HepG2 (cell line): ENCODE results near the gene SSU72. TPM values are rescaled to one million over a fixed set of nuclear protein-coding genes. Genes with fewer than 3 reads are reported as not detected.

ENCODE experiments used
- ATAC-seq: fragments of 200-7000 bp; cut with Tn5 transposase; 3 replicates; pipeline ENCODE4 v1.9.1; 2020; ENCODE audit warnings: mild to moderate bottlenecking, moderate library complexity
- BruUV-seq: library from RNA; stranded (reverse); fragments of 400-500 nt; replicated peaks from 2 replicates; lab custom pipeline; 2021; lab: Mats Ljungman, UMichigan
- CTCF ChIA-PET: fragments of 300-600 bp; formaldehyde crosslinking; extraction: SDS; loops from one replicate; lab custom pipeline; 2021; ENCODE audit warnings: low total read pairs, inconsistent platforms, low intra/inter-chr PET ratio; lab: Yijun Ruan, JAX
- POLR2A ChIA-PET: fragments of 350-600 bp; sonication (Branson Sonifier 250); formaldehyde crosslinking; loops from one replicate; lab custom pipeline; 2020; ENCODE audit warnings: antibody characterized with exemption, inconsistent platforms; lab: Yijun Ruan, JAX
- DNase-seq: peaks from one replicate; pipeline ENCODE4 v3.0.0-alpha.2; 2015; ENCODE audit warnings: low spot score
- FAIRE-seq: peaks from 3 replicates; lab custom pipeline; 2011; peaks lifted over from hg19 to GRCh38; lab: Jason Lieb, UNC
- H2AFZ ChIP-seq: one replicate; pipeline ENCODE4 v1.6.1; 2011; ENCODE audit warnings: low read length, inconsistent platforms
- H3K27ac ChIP-seq: fragments of 300-600 bp; 3 replicates; pipeline ENCODE4 v1.8.0; 2011; ENCODE audit warnings: mixed run types, mild to moderate bottlenecking, mixed read lengths, low read length, inconsistent platforms; ENCODE audit not compliant: insufficient read depth; ENCODE audit errors: extremely low read length
- H3K27me3 ChIP-seq, 2 experiments: fragments of 200-600 bp in 1 of 2; 2 replicates in 1 of 2; 3 replicates in 1 of 2; pipeline versions ENCODE4 v1.6.0 to v1.8.0; 2011; ENCODE audit warnings: low read length in 2 of 2, mild to moderate bottlenecking in 2 of 2, moderate library complexity in 2 of 2, inconsistent platforms in 1 of 2; ENCODE audit not compliant: insufficient read depth in 2 of 2, control insufficient read depth in 1 of 2
- H3K36me3 ChIP-seq, 2 experiments: fragments of 200-600 bp in 1 of 2; replicated peaks in 1 of 2; 2 replicates in 1 of 2; 3 replicates in 1 of 2; pipeline versions ENCODE4 v1.5.1 to v1.8.0; 2011; ENCODE audit warnings: low read length in 2 of 2, inconsistent platforms in 1 of 2; ENCODE audit not compliant: insufficient read depth in 2 of 2, control insufficient read depth in 1 of 2
- H3K4me1 ChIP-seq: 2 replicates; pipeline ENCODE4 v1.5.1; 2012; ENCODE audit warnings: low read length, inconsistent platforms; ENCODE audit not compliant: insufficient read depth
- H3K4me2 ChIP-seq: 2 replicates; pipeline ENCODE4 v1.6.0; 2011; ENCODE audit warnings: low read depth, low read length, inconsistent platforms
- H3K4me3 ChIP-seq, 3 experiments: fragments of 200-600 bp in 1 of 3; sonication (generic), shearing (Covaris generic) in 1 of 3; replicated peaks in 1 of 3; 2 replicates each; pipeline ENCODE4 v1.5.1; 2011 to 2016; ENCODE audit warnings: low read length in 3 of 3, inconsistent platforms in 2 of 3, low read depth in 2 of 3, mild to moderate bottlenecking in 2 of 3, control low read depth in 1 of 3, mixed read lengths in 1 of 3; ENCODE audit not compliant: insufficient read depth in 1 of 3
- H3K79me2 ChIP-seq: one replicate; pipeline ENCODE4 v1.6.1; 2011; ENCODE audit warnings: low read length, inconsistent platforms; ENCODE audit not compliant: insufficient read depth
- H3K9ac ChIP-seq: 2 replicates; pipeline ENCODE4 v1.6.0; 2011; ENCODE audit warnings: mild to moderate bottlenecking, low read depth, low read length, inconsistent platforms; ENCODE audit not compliant: insufficient read depth
- H3K9me3 ChIP-seq: 2 replicates; pipeline ENCODE4 v1.5.1; 2012; ENCODE audit warnings: mild to moderate bottlenecking, low read length
- H4K20me1 ChIP-seq: 2 replicates; pipeline ENCODE4 v1.6.0; 2011; ENCODE audit warnings: inconsistent platforms, mild to moderate bottlenecking, low read length, moderate library complexity; ENCODE audit not compliant: insufficient read depth
- AGO2 ChIP-seq: fragments of 200-400 bp; formaldehyde crosslinking; optimal IDR thresholded peaks from 2 replicates; pipeline ENCODE3; 2017; ENCODE audit warnings: mild to moderate bottlenecking, low read depth, low read length, moderate library complexity
- AKAP8 ChIP-seq: sonication (generic); formaldehyde crosslinking; IDR thresholded peaks from 2 replicates; pipeline ENCODE4 v1.5.1; 2020; ENCODE audit warnings: mild to moderate bottlenecking, missing genetic modification reagents
- ISX ChIP-seq: sonication (generic); formaldehyde crosslinking; conservative IDR thresholded peaks from 2 replicates; pipeline ENCODE4 v1.5.0; 2020; ENCODE audit warnings: missing genetic modification reagents
- THAP8 ChIP-seq: sonication (generic); formaldehyde crosslinking; IDR thresholded peaks from 2 replicates; pipeline ENCODE4 v1.5.1; 2020; ENCODE audit warnings: missing genetic modification reagents, mild to moderate bottlenecking, borderline replicate concordance
- ZBTB33 ChIP-seq: sonication (generic); formaldehyde crosslinking; IDR thresholded peaks from 2 replicates; pipeline ENCODE4 v1.4.0; 2020; ENCODE audit warnings: missing genetic modification reagents
- ZNF44 ChIP-seq: sonication (generic); formaldehyde crosslinking; IDR thresholded peaks from 2 replicates; pipeline ENCODE4 v1.5.1; 2020; ENCODE audit warnings: mild to moderate bottlenecking, missing genetic modification reagents
- ZNF784 ChIP-seq: sonication (generic); formaldehyde crosslinking; IDR thresholded peaks from 2 replicates; pipeline ENCODE4 v1.5.1; 2020; ENCODE audit warnings: missing genetic modification reagents, mild to moderate bottlenecking, borderline replicate concordance
- WGBS: methylation state at CpG from one replicate; pipeline ENCODE4 v1.1.6; 2017; ENCODE audit warnings: low lambda C conversion rate; 5-methylcytosine and 5-hydroxymethylcytosine counted together
- in situ Hi-C: cut with HindIII; loops from 2 replicates; pipeline ENCODE4 v1.10.0; 2017; ENCODE audit warnings: low pct_unique_long_range_greater_than_20kb; ENCODE audit not compliant: extremely low pct_ligation_motif_present
- intact Hi-C: fragments of 100-400 bp; cut with micrococcal nuclease; formaldehyde crosslinking; loops from one replicate; pipeline ENCODE4 v1.10.0; 2022; ENCODE audit not compliant: unreplicated experiment
- polyA plus RNA-seq, 8 experiments: library from polyadenylated mRNA; depleted of rRNA in 3 of 8; stranded (reverse) in 7 of 8; unstranded in 1 of 8; fragments of >200 nt; fragmentation: Illumina TruSeq in 4 of 8; extraction: Trizol in 4 of 8; gene quantifications; 2 replicates each; pipeline versions ENCODE4 v1.2.1 to v1.2.3, GENCODE V29; 2011 to 2016; ENCODE audit warnings: low read depth in 4 of 8, missing spikeins in 1 of 8, mixed read lengths in 1 of 8; ENCODE audit not compliant: insufficient read depth in 1 of 8
- total RNA-seq, 5 experiments: library from RNA; depleted of rRNA; stranded (reverse); fragments of >200 nt; fragmentation: Illumina TruSeq; extraction: Trizol; gene quantifications; 2 replicates each; pipeline ENCODE4 v1.2.3, GENCODE V29; 2016; ENCODE audit warnings: low read depth in 1 of 5

Gene SSU72
- total and polyA plus RNA-seq, 2 of the 13 experiments (the other 11 are each of a cell fraction or from before 2014, with no cell fraction given), result 42.8 to 67.1 TPM

- TF ChIP-seq THAP8 (CRISPR knock-in tag), result no peak
- no peak for TF ChIP-seq ISX (CRISPR knock-in tag)
- TF ChIP-seq ZBTB33 (CRISPR knock-in tag), result peak; percentile 57; the same call in 1 of the 2 replicates
- TF ChIP-seq AKAP8 (CRISPR knock-in tag), result 0 out of 2 replicates have a peak, but pooled peaks have one; percentile 35
- TF ChIP-seq ZNF44, result no peak
- no peak for TF ChIP-seq ZNF784 (CRISPR knock-in tag)
- peak; percentile 2 for TF ChIP-seq AGO2
- Histone ChIP-seq H3K4me2 (no peak overlapping the region), H3K27ac (no peak overlapping the region), H3K9me3 (no peaks in the 10 kb centered on the region), H3K36me3 (peaks cover under 1 to 4% of the 10 kb centered on the region in 2 experiments; a peak in 2 of 5 replicates), H3K9ac (no peak overlapping the region), H2AFZ (no peak overlapping the region), H3K4me3 (no peak overlapping the region), H3K27me3 (no peaks in the 10 kb centered on the region), H3K4me1 (no peaks in the 10 kb centered on the region), H4K20me1 (no peaks in the 10 kb centered on the region), H3K79me2 (no peaks in the 10 kb centered on the region)
- intact Hi-C loops, result no loop called here
- ChIA-PET POLR2A (no interaction called here), CTCF (no interaction called here)
- peak; percentile 8 for ATAC-seq
- 86% methylated on average over 19 of the region's 48 CpGs for WGBS
- BruUV-seq, result no TSS peak
- in situ Hi-C loops, result no loop called here
- no peak for DNase-seq
- no peak for FAIRE-seq
These were observed 38.4 kb downstream of the SSU72 start for GRCh38 chr1:1536019-1536937.
